C4-2B (cell line): ENCODE data around the gene DNAH7.

Source experiments
- CTCF ChIP-seq: fragments of 450-650 bp; conservative IDR thresholded peaks from 2 replicates; pipeline ENCODE4 v1.5.1; 2017; ENCODE audit warnings: mild to moderate bottlenecking
- ZFX ChIP-seq: fragments of 450-650 bp; IDR thresholded peaks from 2 replicates; pipeline ENCODE4 v1.6.1; 2017

GRCh38 chr2:196083601-196084000 is 15.0 kb upstream of the DNAH7 start:
- no peak for TF ChIP-seq CTCF
- no peak for TF ChIP-seq ZFX
